A549 (cell line): ENCODE data around the gene QKI.

Experiments used
- CBX2 ChIP-seq: fragments of 200-600 bp; sonication (generic); IDR thresholded peaks from 2 replicates; pipeline ENCODE4 v1.6.1; 2016; ENCODE audit warnings: low read depth, mild to moderate bottlenecking, borderline replicate concordance
- CTCF ChIP-seq: fragments of >200 bp; sonication (Bioruptor Twin); formaldehyde crosslinking; IDR thresholded peaks from 3 replicates; pipeline ENCODE4 v1.5.1; 2016
- ELK1 ChIP-seq: fragments of 150-350 bp; IDR thresholded peaks from 2 replicates; pipeline ENCODE4 v1.6.1; 2014; ENCODE audit warnings: low read depth, mild to moderate bottlenecking, low read length
- PHF8 ChIP-seq: fragments of 200-600 bp; sonication (generic); IDR thresholded peaks from 2 replicates; pipeline ENCODE4 v1.6.1; 2016; ENCODE audit warnings: low read depth, mild to moderate bottlenecking, antibody characterized with exemption, moderate library complexity, borderline replicate concordance
- POLR2A ChIP-seq: IDR thresholded peaks from 2 replicates; pipeline ENCODE4 v1.6.1; 2012; ENCODE audit warnings: mild to moderate bottlenecking, low read length
- RAD21 ChIP-seq, 2 experiments: fragments of >200 bp in 1 of 2; sonication (Bioruptor Twin) in 1 of 2; formaldehyde crosslinking in 1 of 2; IDR thresholded peaks in 1 of 2; conservative IDR thresholded peaks in 1 of 2; 2 replicates in 1 of 2; 3 replicates in 1 of 2; pipeline ENCODE4 v1.6.1; 2012 to 2018; ENCODE audit warnings: inconsistent platforms in 1 of 2
- RCOR1 ChIP-seq: fragments of 150-350 bp; IDR thresholded peaks from 2 replicates; pipeline ENCODE4 v1.6.1; 2014; ENCODE audit warnings: antibody characterized with exemption, low read length, low read depth
- ZNF302 ChIP-seq: fragments of 250-450 bp; sonication (Bioruptor Pico); IDR thresholded peaks from 2 replicates; pipeline ENCODE4 v1.9.0; 2021; ENCODE audit warnings: inconsistent platforms, mild to moderate bottlenecking, moderate library complexity

DNA sequence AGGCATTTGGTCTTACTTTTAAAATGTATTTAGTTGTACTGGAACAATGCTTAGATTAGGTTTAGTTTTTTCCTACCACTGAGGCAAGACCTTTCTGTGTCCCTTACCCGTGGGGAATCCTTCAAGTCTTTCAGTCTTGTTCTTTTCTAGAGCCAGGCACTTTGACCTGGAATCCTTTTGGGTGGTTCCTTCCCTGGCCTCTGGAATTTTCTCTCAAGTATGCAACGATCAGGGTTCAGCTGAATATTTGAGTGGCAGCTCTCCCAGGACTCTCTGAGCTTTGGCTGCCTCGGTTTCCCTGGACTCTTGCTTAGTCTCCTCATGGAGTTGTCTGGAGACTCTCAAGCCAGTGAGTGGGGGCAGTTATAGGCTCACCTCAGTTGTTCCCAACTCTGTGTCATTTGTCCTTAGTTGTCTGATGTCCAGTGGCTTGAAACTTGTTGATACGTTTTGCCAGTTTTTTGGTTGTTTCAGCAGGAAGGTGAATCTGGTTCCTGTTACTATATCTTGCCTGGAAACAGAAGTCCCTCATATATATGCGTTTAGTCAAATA is 118.1 kb downstream of the QKI start:
- TF ChIP-seq PHF8 (no peak), CTCF (no peak), RAD21 (conservative IDR thresholded peaks at IDR 0.05 in 1 of 2, IDR thresholded peaks at IDR 0.05 in 1 of 2) (no peak), ELK1 (no peak), CBX2 (no peak), ZNF302 (CRISPR knock-in tag) (no peak), POLR2A (no peak), RCOR1 (no peak)
